ENCODE data around the gene RAP2A. TPM values are rescaled to one million over a fixed set of nuclear protein-coding genes. Genes with fewer than 3 reads are reported as not detected.

Gene RAP2A
- total RNA-seq, 1 experiment from 2014 or later: 32.1 TPM

DNA sequence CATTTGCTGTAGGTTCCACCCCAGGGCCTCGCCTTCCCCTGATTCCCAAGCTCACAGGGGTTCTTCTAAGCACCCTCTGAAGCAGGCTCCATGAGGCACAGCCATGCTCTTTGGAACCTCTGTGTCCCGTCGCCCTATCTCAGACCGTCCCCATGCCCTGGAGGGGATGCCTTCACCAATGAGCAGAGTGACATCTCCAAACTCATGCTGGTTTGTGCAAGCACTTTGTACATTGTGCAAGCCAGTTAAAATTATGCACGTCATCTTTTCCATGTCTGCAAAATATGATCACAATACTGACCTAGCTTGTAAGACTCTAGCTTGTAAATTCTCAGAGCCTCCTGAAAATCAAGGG, 46.5 kb upstream of the RAP2A start:
- H2BK5ac ChIP-seq (ENCODE audit: insufficient read length, low read length): no peak overlapping the region
- no peak overlapping the region for H2BK120ac ChIP-seq (ENCODE audit: low read depth, low read length, poor library complexity, severe bottlenecking)
- no peaks in the 10 kb centered on the region; the same call in 1 of the 2 replicates for H3K27me3 Mint-ChIP-seq (ENCODE audit: low read depth)
- DNase-seq: no peak
- no peaks in the 10 kb centered on the region for H3K79me1 ChIP-seq (ENCODE audit: insufficient read depth, low read depth, low read length, poor library complexity, severe bottlenecking)
- no CpG with 5 or more reads among the region's 5 CpGs for WGBS (ENCODE audit: extremely low coverage, insufficient read length, low lambda C conversion rate)
- TF ChIP-seq, protein P1, sequence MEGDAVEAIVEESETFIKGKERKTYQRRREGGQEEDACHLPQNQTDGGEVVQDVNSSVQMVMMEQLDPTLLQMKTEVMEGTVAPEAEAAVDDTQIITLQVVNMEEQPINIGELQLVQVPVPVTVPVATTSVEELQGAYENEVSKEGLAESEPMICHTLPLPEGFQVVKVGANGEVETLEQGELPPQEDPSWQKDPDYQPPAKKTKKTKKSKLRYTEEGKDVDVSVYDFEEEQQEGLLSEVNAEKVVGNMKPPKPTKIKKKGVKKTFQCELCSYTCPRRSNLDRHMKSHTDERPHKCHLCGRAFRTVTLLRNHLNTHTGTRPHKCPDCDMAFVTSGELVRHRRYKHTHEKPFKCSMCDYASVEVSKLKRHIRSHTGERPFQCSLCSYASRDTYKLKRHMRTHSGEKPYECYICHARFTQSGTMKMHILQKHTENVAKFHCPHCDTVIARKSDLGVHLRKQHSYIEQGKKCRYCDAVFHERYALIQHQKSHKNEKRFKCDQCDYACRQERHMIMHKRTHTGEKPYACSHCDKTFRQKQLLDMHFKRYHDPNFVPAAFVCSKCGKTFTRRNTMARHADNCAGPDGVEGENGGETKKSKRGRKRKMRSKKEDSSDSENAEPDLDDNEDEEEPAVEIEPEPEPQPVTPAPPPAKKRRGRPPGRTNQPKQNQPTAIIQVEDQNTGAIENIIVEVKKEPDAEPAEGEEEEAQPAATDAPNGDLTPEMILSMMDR (conservative IDR thresholded peaks at IDR 0.05): no peak
- H3T11ph ChIP-seq (ENCODE audit: low read length): no peak overlapping the region
- no peak overlapping the region for H4K91ac ChIP-seq (ENCODE audit: insufficient read length, low read depth, low read length)
- H3K9me3 Mint-ChIP-seq: no peaks in the 10 kb centered on the region; a peak in 1 of 5 replicates
- H4K5ac ChIP-seq (ENCODE audit: insufficient read length, low read depth, low read length): no peak overlapping the region
- H3K4ac ChIP-seq (ENCODE audit: low read depth, low read length): no peak overlapping the region
- no peaks in the 10 kb centered on the region for H3K4me1 Mint-ChIP-seq
- no peaks in the 10 kb centered on the region for H3K23me2 ChIP-seq (ENCODE audit: insufficient read length, low read depth, low read length, poor library complexity, severe bottlenecking)
- no peak overlapping the region for H2AFZ ChIP-seq (ENCODE audit: low read length)
- no peaks in the 10 kb centered on the region for H3K9me3 ChIP-seq (ENCODE audit: control insufficient read depth, low read depth, low read length)
- no peaks in the 10 kb centered on the region for H3K79me2 ChIP-seq (ENCODE audit: insufficient read depth, low read length)
- no peak overlapping the region for H3K18ac ChIP-seq (ENCODE audit: insufficient read length, low read depth, low read length)
- no peak overlapping the region for H2AK5ac ChIP-seq (ENCODE audit: insufficient read length, low read length)
- no peak overlapping the region for H3K4me2 ChIP-seq (ENCODE audit: insufficient read depth, insufficient read length, low read length)
- no peaks in the 10 kb centered on the region for H3K27me3 ChIP-seq (ENCODE audit: insufficient read depth, low read length)
- peak overlapping the region in 1 of 3 experiments; percentile 85; a peak in 2 of 7 replicates for H3K27ac Mint-ChIP-seq
- no peak overlapping the region for H3K9ac ChIP-seq (ENCODE audit: extremely low read depth, insufficient read length, low read length)
- H3K23ac ChIP-seq (ENCODE audit: insufficient read length, low read depth, low read length): no peak overlapping the region
- H2BK15ac ChIP-seq (ENCODE audit: low read depth, low read length): no peak overlapping the region
- no peak overlapping the region for H3K27ac ChIP-seq (ENCODE audit: insufficient read length, low read depth, low read length)
- H2BK12ac ChIP-seq (ENCODE audit: insufficient read length, low read depth, low read length): no peak overlapping the region
- no peaks in the 10 kb centered on the region for H4K20me1 ChIP-seq (ENCODE audit: control insufficient read depth, insufficient read depth, insufficient read length)
- H2BK20ac ChIP-seq (ENCODE audit: low read depth, low read length, poor library complexity, severe bottlenecking): no peak overlapping the region
- no peak overlapping the region for H4K8ac ChIP-seq (replicated peaks; ENCODE audit: insufficient read length, low read depth, low read length)
- H3K14ac ChIP-seq (ENCODE audit: insufficient read depth, low read length): no peak overlapping the region
- H3K4me3 Mint-ChIP-seq: no peak overlapping the region
- no peaks in the 10 kb centered on the region for H3K36me3 Mint-ChIP-seq (ENCODE audit: insufficient read depth in 1 of 3, low read depth in 3 of 3)
- H3K56ac ChIP-seq (ENCODE audit: insufficient read length, low read depth, low read length): no peak overlapping the region
- H3K4me1 ChIP-seq (ENCODE audit: insufficient read depth, low read length): no peaks in the 10 kb centered on the region
